Neural progenitor cell (in vitro differentiated cells): ENCODE measurements around the gene TNFRSF18. TPM values are rescaled to one million over a fixed set of nuclear protein-coding genes. Genes with fewer than 3 reads are reported as not detected.
A peak's percentile ranks its signal among the peaks of the same experiment; 100 is the strongest.

Source experiments
- DNase-seq: peaks from one replicate; pipeline ENCODE4 v3.0.0-alpha.2; 2016; ENCODE audit warnings: low spot score
- H2AFZ ChIP-seq: fragments of 200-600 bp; sonication (generic); replicated peaks from 2 replicates; pipeline ENCODE4 v1.6.1; 2016; ENCODE audit warnings: antibody characterized with exemption
- H3F3A ChIP-seq: fragments of 200-600 bp; sonication (generic); 2 replicates; pipeline ENCODE4 v1.6.1; 2016; ENCODE audit warnings: antibody characterized with exemption, low read depth
- H3K27ac ChIP-seq: fragments of 200-600 bp; sonication (generic); 2 replicates; pipeline ENCODE4 v1.5.1; 2016; ENCODE audit warnings: mild to moderate bottlenecking
- H3K27me3 ChIP-seq: fragments of 200-600 bp; sonication (generic); 2 replicates; pipeline ENCODE4 v1.6.1; 2016; ENCODE audit warnings: mild to moderate bottlenecking, moderate library complexity
- H3K36me3 ChIP-seq: fragments of 200-600 bp; sonication (generic); 2 replicates; pipeline ENCODE4 v1.5.1; 2016
- H3K4me1 ChIP-seq: fragments of 200-600 bp; sonication (generic); 2 replicates; pipeline ENCODE4 v1.6.1; 2016; ENCODE audit warnings: mixed run types
- H3K4me2 ChIP-seq: fragments of 200-600 bp; sonication (generic); 2 replicates; pipeline ENCODE4 v1.6.1; 2016
- H3K4me3 ChIP-seq: fragments of 200-600 bp; sonication (generic); 2 replicates; pipeline ENCODE4 v1.5.1; 2016
- H3K79me2 ChIP-seq: fragments of 200-600 bp; sonication (generic); 2 replicates; pipeline ENCODE4 v1.6.1; 2016; ENCODE audit warnings: low read depth
- H3K9ac ChIP-seq: fragments of 200-600 bp; sonication (generic); 2 replicates; pipeline ENCODE4 v1.6.1; 2016
- H3K9me3 ChIP-seq: fragments of 200-600 bp; sonication (generic); 2 replicates; pipeline ENCODE4 v1.5.1; 2016; ENCODE audit warnings: low read depth
- H4K20me1 ChIP-seq: fragments of 200-600 bp; sonication (generic); 2 replicates; pipeline ENCODE4 v1.6.1; 2016; ENCODE audit warnings: low read depth
- H3K27ac Mint-ChIP-seq: 3 replicates; pipeline ENCODE4 v1.8.0; 2021; ENCODE audit warnings: mixed read lengths
- H3K27me3 Mint-ChIP-seq: 2 replicates; pipeline ENCODE4 v1.8.0; 2022; ENCODE audit warnings: low read depth, mild to moderate bottlenecking, inconsistent platforms, moderate library complexity, mixed read lengths; ENCODE audit not compliant: insufficient read depth
- H3K36me3 Mint-ChIP-seq: 3 replicates; pipeline ENCODE4 v1.8.0; 2021; ENCODE audit warnings: mixed read lengths
- H3K4me1 Mint-ChIP-seq: 3 replicates; pipeline ENCODE4 v1.8.0; 2021; ENCODE audit warnings: mixed read lengths
- H3K4me3 Mint-ChIP-seq: 3 replicates; pipeline ENCODE4 v1.8.0; 2021; ENCODE audit warnings: mild to moderate bottlenecking, moderate library complexity, mixed read lengths
- H3K9me3 Mint-ChIP-seq: 3 replicates; pipeline ENCODE4 v1.8.0; 2020; ENCODE audit warnings: mixed read lengths
- EZH2 ChIP-seq: fragments of 200-600 bp; sonication (generic); IDR thresholded peaks from 2 replicates; pipeline ENCODE4 v1.6.1; 2017; ENCODE audit warnings: antibody characterized with exemption, mild to moderate bottlenecking, moderate library complexity
- EZH2phosphoT487 ChIP-seq: fragments of 200-600 bp; sonication (generic); IDR thresholded peaks from 2 replicates; pipeline ENCODE4 v1.6.1; 2017; ENCODE audit warnings: antibody characterized with exemption
- total RNA-seq: library from RNA; depleted of rRNA; stranded (reverse); fragments of >200 nt; gene quantifications from 2 replicates; pipeline ENCODE4 v1.2.3, GENCODE V29; 2015; ENCODE audit warnings: low replicate concordance
- TF ChIP-seq, protein P1 (sequence below): fragments of 200-600 bp; sonication (generic); IDR thresholded peaks from 2 replicates; pipeline ENCODE4 v1.5.1; 2017; ENCODE audit warnings: antibody characterized with exemption, mild to moderate bottlenecking

TNFRSF18 gene
- total RNA-seq, 1 donor from 2014 or later: not detected

DNA sequence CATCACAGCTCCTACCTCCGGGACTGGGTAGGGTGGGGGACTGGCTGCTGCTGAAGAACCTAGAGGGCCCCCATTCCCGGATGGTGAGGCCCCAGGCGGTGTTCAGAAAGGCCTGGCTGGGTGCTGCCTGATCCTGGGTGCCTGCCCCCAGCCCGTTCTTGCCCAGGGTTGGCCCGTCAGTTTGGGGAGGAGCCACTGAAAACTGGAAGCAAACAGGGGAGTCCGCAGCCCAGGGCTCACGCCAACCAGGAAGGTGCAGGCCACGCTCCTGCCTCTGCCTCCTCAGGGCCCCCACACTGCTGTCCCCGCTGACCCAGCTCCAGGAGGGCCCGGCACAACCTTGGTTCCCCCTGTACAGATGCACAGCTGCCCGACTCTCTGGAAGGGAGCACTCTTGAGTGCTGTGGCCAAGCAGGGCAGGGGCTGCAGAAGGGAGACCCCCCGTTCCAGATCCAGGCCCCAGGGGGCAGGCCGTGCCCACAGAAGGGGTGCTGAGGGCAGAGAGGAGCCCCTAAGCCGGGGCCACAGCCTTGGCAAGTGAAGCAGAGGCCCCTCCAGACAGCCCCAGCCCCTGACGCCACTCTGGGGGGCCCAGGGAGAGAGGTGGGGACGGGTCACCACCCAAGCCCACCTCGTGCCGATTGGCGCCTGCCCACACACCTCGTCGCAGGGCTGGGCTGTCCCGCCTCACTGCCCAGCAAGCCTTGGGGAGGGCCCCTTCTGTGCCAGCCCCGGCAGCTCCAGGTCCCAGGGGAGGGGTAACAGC lies 34.6 kb upstream of the TNFRSF18 start:
- H3K27ac ChIP-seq: no peak overlapping the region
- no peak for DNase-seq
- H3K27ac Mint-ChIP-seq: no peak overlapping the region
- no peak overlapping the region for H3K9ac ChIP-seq
- no peaks in the 10 kb centered on the region for H3K36me3 ChIP-seq
- peaks cover 8% of the 10 kb centered on the region for H3F3A ChIP-seq
- no peak overlapping the region for H3K4me3 ChIP-seq
- no peak overlapping the region for H3K4me3 Mint-ChIP-seq
- no peak for TF ChIP-seq EZH2
- TF ChIP-seq, protein P1, sequence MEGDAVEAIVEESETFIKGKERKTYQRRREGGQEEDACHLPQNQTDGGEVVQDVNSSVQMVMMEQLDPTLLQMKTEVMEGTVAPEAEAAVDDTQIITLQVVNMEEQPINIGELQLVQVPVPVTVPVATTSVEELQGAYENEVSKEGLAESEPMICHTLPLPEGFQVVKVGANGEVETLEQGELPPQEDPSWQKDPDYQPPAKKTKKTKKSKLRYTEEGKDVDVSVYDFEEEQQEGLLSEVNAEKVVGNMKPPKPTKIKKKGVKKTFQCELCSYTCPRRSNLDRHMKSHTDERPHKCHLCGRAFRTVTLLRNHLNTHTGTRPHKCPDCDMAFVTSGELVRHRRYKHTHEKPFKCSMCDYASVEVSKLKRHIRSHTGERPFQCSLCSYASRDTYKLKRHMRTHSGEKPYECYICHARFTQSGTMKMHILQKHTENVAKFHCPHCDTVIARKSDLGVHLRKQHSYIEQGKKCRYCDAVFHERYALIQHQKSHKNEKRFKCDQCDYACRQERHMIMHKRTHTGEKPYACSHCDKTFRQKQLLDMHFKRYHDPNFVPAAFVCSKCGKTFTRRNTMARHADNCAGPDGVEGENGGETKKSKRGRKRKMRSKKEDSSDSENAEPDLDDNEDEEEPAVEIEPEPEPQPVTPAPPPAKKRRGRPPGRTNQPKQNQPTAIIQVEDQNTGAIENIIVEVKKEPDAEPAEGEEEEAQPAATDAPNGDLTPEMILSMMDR: no peak
- TF ChIP-seq EZH2phosphoT487: no peak
- H4K20me1 ChIP-seq: peaks cover 16% of the 10 kb centered on the region
- peaks cover 9% of the 10 kb centered on the region for H3K4me1 ChIP-seq
- peaks cover 4% of the 10 kb centered on the region for H3K4me1 Mint-ChIP-seq
- H3K36me3 Mint-ChIP-seq: no peaks in the 10 kb centered on the region
- H3K27me3 Mint-ChIP-seq: peaks cover 2% of the 10 kb centered on the region
- no peak overlapping the region for H2AFZ ChIP-seq
- H3K9me3 ChIP-seq: no peaks in the 10 kb centered on the region
- H3K79me2 ChIP-seq: no peaks in the 10 kb centered on the region
- H3K27me3 ChIP-seq: peaks cover 6% of the 10 kb centered on the region
- no peaks in the 10 kb centered on the region for H3K9me3 Mint-ChIP-seq
- H3K4me2 ChIP-seq: no peak overlapping the region

DNA sequence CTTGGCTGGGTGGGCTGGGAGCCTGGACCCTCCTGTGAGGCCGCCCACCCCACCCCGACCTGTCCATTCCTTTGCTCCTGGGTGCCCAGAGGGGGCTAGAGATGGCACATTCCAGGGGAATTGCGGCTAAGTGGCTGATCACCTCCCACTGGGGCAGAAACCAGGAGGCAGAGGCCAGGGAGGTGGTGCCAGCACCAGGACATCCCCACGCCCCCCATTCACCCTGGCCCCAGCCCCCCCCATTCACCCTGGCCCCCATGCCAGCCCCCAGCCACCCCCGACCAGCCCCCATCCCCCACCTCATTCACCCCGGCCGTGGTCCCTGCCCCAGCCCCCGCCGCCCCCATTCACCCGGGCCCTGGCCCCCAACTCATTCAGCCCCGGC lies 33.9 kb upstream of the TNFRSF18 start:
- no peaks in the 10 kb centered on the region for H3K27me3 ChIP-seq
- peaks cover 2% of the 10 kb centered on the region for H3K27me3 Mint-ChIP-seq
- H3K27ac ChIP-seq: no peak overlapping the region
- no peaks in the 10 kb centered on the region for H3K36me3 Mint-ChIP-seq
- DNase-seq: no peak
- H3K9ac ChIP-seq: no peak overlapping the region
- H3K79me2 ChIP-seq: no peaks in the 10 kb centered on the region
- peaks cover 4% of the 10 kb centered on the region for H3K4me1 Mint-ChIP-seq
- no peak overlapping the region for H3K27ac Mint-ChIP-seq
- no peak overlapping the region for H3K4me3 Mint-ChIP-seq
- no peak overlapping the region for H3K4me3 ChIP-seq
- H3K36me3 ChIP-seq: no peaks in the 10 kb centered on the region
- H3F3A ChIP-seq: peaks cover 12% of the 10 kb centered on the region
- no peaks in the 10 kb centered on the region for H3K9me3 ChIP-seq
- no peaks in the 10 kb centered on the region for H3K9me3 Mint-ChIP-seq
- H2AFZ ChIP-seq: no peak overlapping the region
- TF ChIP-seq EZH2: no peak
- no peak for TF ChIP-seq EZH2phosphoT487
- TF ChIP-seq, protein P1: no peak
- no peak overlapping the region for H3K4me2 ChIP-seq
- peaks cover 16% of the 10 kb centered on the region for H4K20me1 ChIP-seq
- peaks cover 9% of the 10 kb centered on the region for H3K4me1 ChIP-seq

DNA sequence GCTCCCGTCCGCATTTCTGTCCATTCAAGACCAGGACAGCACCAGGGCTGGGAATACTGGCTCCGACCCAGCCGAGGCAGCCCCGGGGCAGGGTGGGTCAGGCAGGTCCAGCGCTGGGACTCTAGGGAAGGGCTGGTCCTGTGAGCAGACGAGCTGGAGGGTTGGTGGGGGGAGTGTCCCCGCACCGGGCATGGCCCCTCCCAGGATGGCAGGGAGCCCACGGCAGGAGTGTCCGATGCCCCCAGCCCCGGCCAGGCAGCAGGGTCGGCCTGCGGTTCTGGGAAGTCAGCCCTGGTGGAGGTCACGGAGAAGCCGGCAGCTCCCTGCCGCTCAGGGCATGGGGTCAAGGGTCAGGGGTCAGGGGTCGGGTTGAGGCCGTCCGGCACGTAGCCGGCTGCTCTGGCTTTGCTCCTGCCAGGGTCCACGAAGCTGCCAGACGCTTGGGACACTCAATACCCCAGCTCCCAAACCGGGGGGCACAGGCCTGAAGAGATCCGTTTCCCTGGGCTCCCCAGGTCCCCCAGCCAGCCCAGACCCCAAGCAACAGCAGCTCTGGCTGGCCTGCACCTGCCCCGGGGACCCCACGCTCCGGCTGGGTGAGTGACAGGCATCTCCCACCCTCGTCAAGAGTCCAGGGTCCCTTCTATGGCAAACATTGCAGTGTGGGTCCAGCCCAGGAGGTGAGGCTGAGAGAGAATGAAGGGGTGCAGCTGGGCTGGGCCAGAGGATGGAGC lies 33.4 kb upstream of the TNFRSF18 start:
- Mint-ChIP-seq H3K36me3 (no peaks in the 10 kb centered on the region), H3K27ac (no peak overlapping the region), H3K4me1 (peaks cover 4% of the 10 kb centered on the region), H3K9me3 (no peaks in the 10 kb centered on the region), H3K4me3 (no peak overlapping the region), H3K27me3 (peaks cover 2% of the 10 kb centered on the region)
- DNase-seq: peak; percentile 42
- Histone ChIP-seq H3K27ac (no peak overlapping the region), H3K4me3 (no peak overlapping the region), H2AFZ (no peak overlapping the region), H3K4me2 (no peak overlapping the region), H3K36me3 (no peaks in the 10 kb centered on the region), H3K27me3 (no peaks in the 10 kb centered on the region), H3K79me2 (peaks cover 2% of the 10 kb centered on the region), H3K9me3 (no peaks in the 10 kb centered on the region), H3F3A (peaks cover 12% of the 10 kb centered on the region), H3K4me1 (peaks cover 9% of the 10 kb centered on the region), H3K9ac (no peak overlapping the region), H4K20me1 (peaks cover 16% of the 10 kb centered on the region)
- TF ChIP-seq EZH2phosphoT487 (no peak), EZH2 (no peak)
- TF ChIP-seq, protein P1: no peak
